ENCODE measurements around the gene CNTN6.

DNA sequence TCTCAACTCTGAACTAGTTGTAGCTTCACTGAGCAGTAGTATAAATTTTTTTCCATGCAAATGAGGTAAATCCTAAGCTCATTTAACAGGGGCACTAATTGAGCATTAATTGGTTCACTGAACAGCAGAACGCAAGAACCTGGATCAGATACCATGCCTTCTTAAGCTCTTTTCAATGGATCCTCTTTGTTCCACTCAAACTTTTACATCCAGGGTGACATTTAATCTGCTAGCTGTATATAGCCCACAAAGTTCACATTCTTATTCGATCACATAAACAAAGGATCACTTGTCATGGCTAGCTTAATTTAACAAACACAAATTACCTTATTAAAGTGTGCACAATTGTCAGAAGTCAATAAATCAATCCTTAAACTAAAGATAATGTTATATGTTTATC lies 281.6 kb downstream of the CNTN6 start:
- TF ChIP-seq, protein P1, sequence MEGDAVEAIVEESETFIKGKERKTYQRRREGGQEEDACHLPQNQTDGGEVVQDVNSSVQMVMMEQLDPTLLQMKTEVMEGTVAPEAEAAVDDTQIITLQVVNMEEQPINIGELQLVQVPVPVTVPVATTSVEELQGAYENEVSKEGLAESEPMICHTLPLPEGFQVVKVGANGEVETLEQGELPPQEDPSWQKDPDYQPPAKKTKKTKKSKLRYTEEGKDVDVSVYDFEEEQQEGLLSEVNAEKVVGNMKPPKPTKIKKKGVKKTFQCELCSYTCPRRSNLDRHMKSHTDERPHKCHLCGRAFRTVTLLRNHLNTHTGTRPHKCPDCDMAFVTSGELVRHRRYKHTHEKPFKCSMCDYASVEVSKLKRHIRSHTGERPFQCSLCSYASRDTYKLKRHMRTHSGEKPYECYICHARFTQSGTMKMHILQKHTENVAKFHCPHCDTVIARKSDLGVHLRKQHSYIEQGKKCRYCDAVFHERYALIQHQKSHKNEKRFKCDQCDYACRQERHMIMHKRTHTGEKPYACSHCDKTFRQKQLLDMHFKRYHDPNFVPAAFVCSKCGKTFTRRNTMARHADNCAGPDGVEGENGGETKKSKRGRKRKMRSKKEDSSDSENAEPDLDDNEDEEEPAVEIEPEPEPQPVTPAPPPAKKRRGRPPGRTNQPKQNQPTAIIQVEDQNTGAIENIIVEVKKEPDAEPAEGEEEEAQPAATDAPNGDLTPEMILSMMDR (conservative IDR thresholded peaks at IDR 0.05; ENCODE audit: low read depth, low read length) = no peak
- TF ChIP-seq SMC3 (IDR thresholded peaks at IDR 0.05; ENCODE audit: low read depth, low read length) (no peak), POLR2A (IDR thresholded peaks at IDR 0.05; ENCODE audit: low read depth, low read length) (no peak), MXI1 (IDR thresholded peaks at IDR 0.05; ENCODE audit: borderline replicate concordance, low read depth, low read length) (no peak), MAFK (IDR thresholded peaks at IDR 0.05; ENCODE audit: low read depth, low read length) (no peak), RFX5 (IDR thresholded peaks at IDR 0.05; ENCODE audit: low read depth, low read length) (no peak), RAD21 (IDR thresholded peaks at IDR 0.05; ENCODE audit: low read length) (no peak), RCOR1 (IDR thresholded peaks at IDR 0.05; ENCODE audit: insufficient replicate concordance, low read length) (no peak), BHLHE40 (IDR thresholded peaks at IDR 0.05; ENCODE audit: low read depth, low read length) (no peak), MAZ (IDR thresholded peaks at IDR 0.05; ENCODE audit: borderline replicate concordance, low read depth, low read length) (no peak)
- TF ChIP-seq, protein P2, sequence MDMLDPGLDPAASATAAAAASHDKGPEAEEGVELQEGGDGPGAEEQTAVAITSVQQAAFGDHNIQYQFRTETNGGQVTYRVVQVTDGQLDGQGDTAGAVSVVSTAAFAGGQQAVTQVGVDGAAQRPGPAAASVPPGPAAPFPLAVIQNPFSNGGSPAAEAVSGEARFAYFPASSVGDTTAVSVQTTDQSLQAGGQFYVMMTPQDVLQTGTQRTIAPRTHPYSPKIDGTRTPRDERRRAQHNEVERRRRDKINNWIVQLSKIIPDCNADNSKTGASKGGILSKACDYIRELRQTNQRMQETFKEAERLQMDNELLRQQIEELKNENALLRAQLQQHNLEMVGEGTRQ (IDR thresholded peaks at IDR 0.05; ENCODE audit: low read depth, low read length) = no peak
- TF ChIP-seq, protein P3, sequence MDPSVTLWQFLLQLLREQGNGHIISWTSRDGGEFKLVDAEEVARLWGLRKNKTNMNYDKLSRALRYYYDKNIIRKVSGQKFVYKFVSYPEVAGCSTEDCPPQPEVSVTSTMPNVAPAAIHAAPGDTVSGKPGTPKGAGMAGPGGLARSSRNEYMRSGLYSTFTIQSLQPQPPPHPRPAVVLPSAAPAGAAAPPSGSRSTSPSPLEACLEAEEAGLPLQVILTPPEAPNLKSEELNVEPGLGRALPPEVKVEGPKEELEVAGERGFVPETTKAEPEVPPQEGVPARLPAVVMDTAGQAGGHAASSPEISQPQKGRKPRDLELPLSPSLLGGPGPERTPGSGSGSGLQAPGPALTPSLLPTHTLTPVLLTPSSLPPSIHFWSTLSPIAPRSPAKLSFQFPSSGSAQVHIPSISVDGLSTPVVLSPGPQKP (IDR thresholded peaks at IDR 0.05; ENCODE audit: borderline replicate concordance, low read depth, low read length) = no peak
